NT2/D1 (cell line): Measurements from ENCODE around the gene KCTD18.
A peak's percentile ranks its signal among the peaks of the same experiment; 100 is the strongest.

ENCODE experiments used
- DNase-seq: peaks from one replicate; pipeline ENCODE4 v3.0.0-alpha.2; 2011; ENCODE audit warnings: low read depth, low spot score
- H3K27me3 ChIP-seq: 2 replicates; pipeline ENCODE4 v1.6.0; 2011; ENCODE audit warnings: mild to moderate bottlenecking; ENCODE audit not compliant: insufficient read length, insufficient read depth
- H3K36me3 ChIP-seq: 2 replicates; pipeline ENCODE4 v1.6.1; 2011; ENCODE audit warnings: mild to moderate bottlenecking, low read length, mixed read lengths; ENCODE audit not compliant: insufficient read depth, insufficient read length
- H3K4me1 ChIP-seq: 2 replicates; pipeline ENCODE4 v1.5.1; 2011; ENCODE audit not compliant: insufficient read depth, insufficient read length
- H3K4me3 ChIP-seq: 2 replicates; pipeline ENCODE4 v1.5.1; 2011; ENCODE audit warnings: low read depth; ENCODE audit not compliant: insufficient read length
- H3K9ac ChIP-seq: 2 replicates; pipeline ENCODE4 v1.6.0; 2011; ENCODE audit warnings: low read depth; ENCODE audit not compliant: insufficient read length
- H3K9me3 ChIP-seq: 2 replicates; pipeline ENCODE4 v1.5.1; 2011; ENCODE audit warnings: mild to moderate bottlenecking, low read length; ENCODE audit not compliant: insufficient read depth
- SUZ12 ChIP-seq: IDR thresholded peaks from 2 replicates; pipeline ENCODE4 v1.6.1; 2011; ENCODE audit not compliant: insufficient read length, insufficient read depth; ENCODE audit errors: extremely low read depth
- YY1 ChIP-seq: IDR thresholded peaks from 2 replicates; pipeline ENCODE4 v1.6.1; 2011; ENCODE audit not compliant: insufficient read length, insufficient read depth
- ZNF274 ChIP-seq: IDR thresholded peaks from 2 replicates; pipeline ENCODE4 v1.6.1; 2011; ENCODE audit warnings: mild to moderate bottlenecking, low read depth, low read length

KCTD18 gene

DNA sequence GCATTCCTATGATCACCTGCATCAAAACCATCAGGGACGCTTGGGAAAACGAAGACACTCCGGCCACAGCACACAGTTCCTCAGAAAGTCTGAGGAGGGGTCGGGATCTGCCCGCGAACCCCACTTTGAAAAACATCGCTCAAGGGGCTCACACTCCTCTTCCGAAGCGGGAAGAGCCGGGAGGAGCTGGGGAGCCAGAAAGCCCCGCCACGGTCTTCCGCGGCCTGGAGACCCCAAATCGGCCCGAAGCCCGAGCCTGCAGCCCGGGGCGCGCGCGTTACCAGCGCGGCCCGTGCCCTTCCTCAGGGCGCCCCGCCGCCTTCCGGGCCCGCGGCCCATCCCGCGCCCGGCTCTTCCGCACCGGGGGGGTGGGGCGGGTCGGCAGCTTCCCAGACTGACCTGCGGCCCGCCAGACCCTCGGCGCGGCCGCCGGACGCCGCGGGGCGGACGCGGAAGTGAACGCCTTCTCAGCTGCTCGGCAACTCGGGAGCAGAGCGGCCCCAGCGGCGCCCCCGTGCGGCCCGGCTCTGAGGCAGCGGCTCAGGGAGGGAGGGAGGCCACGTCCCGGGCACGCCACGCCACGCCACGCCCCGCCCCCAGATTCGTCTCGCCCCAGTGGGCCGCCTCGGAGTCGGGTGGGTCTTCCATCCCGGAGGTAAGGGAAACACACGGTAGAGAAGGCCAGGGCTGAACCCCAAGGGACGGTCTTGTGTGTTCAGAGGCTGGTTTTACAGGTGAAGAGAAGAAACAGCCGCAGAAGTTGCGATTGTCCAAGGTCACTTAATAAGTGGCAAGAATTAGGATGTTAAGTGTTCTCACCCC, at the start of gene KCTD18:
Gene KCTD18, minus strand, starts transcription at position 457 of the 822 bp plus-strand sequence. CDS start 3,052 bp downstream, outside the sequence.
- Histone ChIP-seq H3K36me3 (peaks cover under 1% of the 10 kb centered on the region), H3K4me1 (peaks cover 4% of the 10 kb centered on the region), H3K27me3 (no peaks in the 10 kb centered on the region), H3K9ac (peak within 1 kb of the TSS; percentile 88), H3K9me3 (no peaks in the 10 kb centered on the region), H3K4me3 (peak within 1 kb of the TSS; percentile 74)
- TF ChIP-seq SUZ12, result no peak
- TF ChIP-seq ZNF274, result no peak
- peak; percentile 84 for DNase-seq

DNA sequence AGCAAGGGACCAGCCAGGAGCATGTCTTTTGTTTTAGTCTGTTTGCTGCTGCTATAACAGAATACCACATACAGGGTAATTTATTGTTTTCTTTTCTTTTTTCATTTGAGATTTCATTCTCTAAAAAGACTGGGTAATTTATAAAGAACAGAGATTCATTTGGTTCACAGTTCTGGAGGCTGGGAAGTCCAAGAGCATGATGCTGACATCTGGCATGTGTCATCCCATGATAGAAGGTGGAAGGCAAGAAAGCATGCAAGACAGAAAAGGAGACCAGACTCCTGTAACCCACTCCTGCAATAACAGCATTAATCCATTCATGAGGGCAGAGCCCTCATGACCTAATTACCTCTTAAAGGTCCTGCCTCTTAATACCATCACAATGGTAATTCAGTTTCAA, 30.9 kb upstream of the KCTD18 start:
- peaks cover 63% of the 10 kb centered on the region for H3K36me3 ChIP-seq
- DNase-seq, result no peak
- no peaks in the 10 kb centered on the region for H3K27me3 ChIP-seq

DNA sequence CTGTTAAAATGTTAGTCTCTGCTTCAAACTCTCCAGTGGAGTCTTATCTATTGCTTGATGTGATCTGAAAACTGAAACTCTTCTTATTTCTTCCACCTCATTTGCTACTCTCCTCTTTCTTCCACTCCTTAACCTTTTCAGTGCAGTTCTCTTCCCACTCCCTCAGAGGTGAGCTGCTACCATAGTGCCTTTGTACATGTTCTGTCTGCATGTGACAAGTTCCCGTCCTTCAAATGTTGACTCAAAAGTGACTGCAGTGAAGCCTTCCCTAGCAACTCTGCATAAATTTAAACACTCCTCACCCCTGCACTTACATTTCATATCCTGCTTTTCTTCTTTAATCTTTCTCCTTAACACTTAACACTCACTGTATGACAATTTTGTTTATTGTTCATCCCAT, 28.3 kb upstream of the KCTD18 start:
- peaks cover 66% of the 10 kb centered on the region for H3K36me3 ChIP-seq
- no peak overlapping the region for H3K9ac ChIP-seq
- no peaks in the 10 kb centered on the region for H3K27me3 ChIP-seq
- DNase-seq, result no peak
- TF ChIP-seq SUZ12 (no peak), YY1 (no peak), ZNF274 (no peak)
- H3K9me3 ChIP-seq, result no peaks in the 10 kb centered on the region
- H3K4me1 ChIP-seq, result no peaks in the 10 kb centered on the region
- H3K4me3 ChIP-seq, result no peak overlapping the region

More for the DNA sequence above, 30.9 kb upstream of the KCTD18 start:
- TF ChIP-seq YY1, result no peak
- no peak for TF ChIP-seq ZNF274
- TF ChIP-seq SUZ12, result no peak
- Histone ChIP-seq H3K9ac (no peak overlapping the region), H3K4me3 (no peak overlapping the region), H3K9me3 (peaks cover 2% of the 10 kb centered on the region; the same call in 1 of the 2 replicates), H3K4me1 (no peaks in the 10 kb centered on the region)

DNA sequence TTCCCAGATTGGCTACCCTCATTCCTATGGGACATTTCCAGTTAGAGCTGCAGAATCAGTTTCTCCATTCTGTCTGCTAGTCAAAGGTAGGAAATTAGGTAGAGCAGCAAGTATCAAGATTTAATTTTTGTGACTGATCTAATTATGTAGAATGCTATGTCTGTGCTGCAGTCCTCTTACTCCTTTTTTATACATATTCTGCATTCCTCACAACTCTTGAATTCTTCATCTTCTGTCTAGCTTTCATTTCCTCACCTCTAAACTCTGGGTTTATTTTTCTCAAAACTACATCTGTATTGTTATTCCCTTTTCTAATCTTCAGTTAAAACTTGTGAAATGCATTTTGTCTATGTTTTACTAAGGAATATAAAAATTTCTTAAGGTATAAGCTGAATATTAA, 24.7 kb upstream of the KCTD18 start:
- H3K36me3 ChIP-seq, result peaks cover 52% of the 10 kb centered on the region
- H3K4me3 ChIP-seq, result no peak overlapping the region
- no peak for DNase-seq
- H3K4me1 ChIP-seq, result no peaks in the 10 kb centered on the region
- no peaks in the 10 kb centered on the region for H3K27me3 ChIP-seq
- no peaks in the 10 kb centered on the region for H3K9me3 ChIP-seq
- no peak for TF ChIP-seq SUZ12
- TF ChIP-seq YY1, result no peak
- no peak overlapping the region for H3K9ac ChIP-seq

DNA sequence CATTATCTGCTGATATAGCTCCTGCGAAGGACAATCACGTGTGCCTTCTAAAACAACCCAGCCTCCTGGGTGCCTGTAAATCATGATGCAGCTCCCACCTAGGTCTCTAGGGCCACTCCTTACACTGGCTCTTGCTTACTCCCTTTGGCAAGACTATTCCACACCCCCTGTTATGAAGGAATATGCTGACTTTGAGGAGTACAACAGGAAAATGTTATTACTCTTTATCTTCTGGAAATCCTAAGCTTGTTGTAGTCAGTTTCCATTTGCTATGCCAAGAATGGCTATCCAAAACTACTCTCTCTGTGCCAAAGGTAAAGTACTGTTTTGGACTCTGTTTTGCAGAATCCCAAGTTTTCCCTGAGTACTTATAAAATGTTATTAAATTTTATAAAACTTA, 23.9 kb upstream of the KCTD18 start:
- Histone ChIP-seq H3K9me3 (no peaks in the 10 kb centered on the region), H3K27me3 (no peaks in the 10 kb centered on the region), H3K4me1 (no peaks in the 10 kb centered on the region), H3K9ac (no peak overlapping the region), H3K36me3 (peaks cover 52% of the 10 kb centered on the region), H3K4me3 (no peak overlapping the region)
- DNase-seq, result no peak
- TF ChIP-seq SUZ12 (no peak), YY1 (no peak), ZNF274 (no peak)

DNA sequence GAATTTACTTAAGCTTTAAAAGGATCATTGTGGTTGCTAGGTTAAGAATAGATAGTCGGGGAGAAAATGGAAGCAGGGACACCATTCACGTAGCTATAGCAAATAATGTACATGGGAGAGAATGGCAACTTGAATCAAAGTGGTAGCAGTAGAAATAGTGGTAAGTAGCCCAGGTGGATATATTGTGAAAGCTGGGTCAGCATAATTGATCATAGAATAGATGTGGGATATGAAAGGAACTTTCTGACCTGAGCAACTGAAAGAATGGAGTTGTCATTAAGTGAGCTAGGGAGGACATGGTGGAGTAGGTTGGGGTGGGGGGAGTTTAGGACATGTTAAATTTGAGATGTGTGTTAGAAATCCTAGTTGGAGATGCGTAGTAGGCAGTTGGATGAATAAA, 18.4 kb upstream of the KCTD18 start:
- no peaks in the 10 kb centered on the region for H3K4me1 ChIP-seq
- peaks cover 4% of the 10 kb centered on the region for H3K36me3 ChIP-seq
- H3K9me3 ChIP-seq, result no peaks in the 10 kb centered on the region
- no peaks in the 10 kb centered on the region for H3K27me3 ChIP-seq
- no peak overlapping the region for H3K9ac ChIP-seq
- TF ChIP-seq ZNF274 (no peak), YY1 (no peak), SUZ12 (no peak)
- H3K4me3 ChIP-seq, result no peak overlapping the region
- no peak for DNase-seq

DNA sequence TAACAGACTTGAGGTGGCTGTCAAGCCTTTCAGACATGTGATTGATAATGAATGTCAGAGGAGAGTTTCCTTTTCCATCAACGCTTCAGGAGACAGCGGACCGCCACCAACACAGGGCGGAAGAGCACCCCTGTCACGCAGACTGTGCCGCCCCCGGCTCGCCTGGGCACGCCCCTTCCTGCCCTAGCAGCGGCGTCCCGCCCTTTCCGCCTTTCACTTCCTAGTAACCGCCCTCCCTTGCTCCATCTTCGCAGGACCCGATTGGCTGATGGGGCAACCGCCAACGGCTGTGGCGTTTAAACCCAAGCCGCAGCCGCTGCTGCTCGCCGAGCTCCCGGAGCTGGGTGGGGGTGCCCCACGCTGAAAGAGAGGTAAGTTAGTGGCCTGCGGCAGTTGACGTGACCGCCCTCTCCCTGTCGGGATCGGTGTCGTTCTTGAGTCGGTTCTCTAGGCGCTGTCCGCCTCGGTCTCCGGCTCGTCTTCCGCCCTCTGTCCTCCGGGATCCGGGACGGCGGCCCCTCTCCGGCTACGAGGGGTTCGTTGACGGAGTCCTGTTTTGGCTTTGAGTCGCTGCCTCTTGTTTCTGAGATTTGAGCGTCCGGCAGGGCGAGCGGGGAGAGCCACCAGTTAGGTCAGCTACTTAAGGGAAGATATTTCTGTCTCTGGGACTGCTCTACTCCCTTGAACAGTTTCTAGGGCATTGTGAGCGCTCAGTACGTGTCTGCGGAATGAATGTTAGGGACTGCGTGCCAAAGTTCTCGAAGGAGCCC, 16.2 kb upstream of the KCTD18 start, which contains the start of gene SGO2:
Gene SGO2, plus strand, starts transcription at position 326 of the 770 bp plus-strand sequence. CDS start 6,769 bp downstream, outside the sequence.
- H3K9ac ChIP-seq, result peak within 1 kb of the TSS; percentile 87
- H3K36me3 ChIP-seq, result no peaks in the 10 kb centered on the region
- no peaks in the 10 kb centered on the region for H3K4me1 ChIP-seq
- TF ChIP-seq ZNF274 (no peak), SUZ12 (no peak), YY1 (no peak)
- peak; percentile 86 for DNase-seq
- H3K4me3 ChIP-seq, result peak within 1 kb of the TSS; percentile 82
- H3K9me3 ChIP-seq, result no peaks in the 10 kb centered on the region
- no peaks in the 10 kb centered on the region for H3K27me3 ChIP-seq
